ENCODE data around the gene ANOS1.
"Not testable (repeated sequence)": the region's sequence is repeated elsewhere in the genome, so short reads cannot be mapped to it uniquely, and the experiment has no call there.

Gene ANOS1

DNA sequence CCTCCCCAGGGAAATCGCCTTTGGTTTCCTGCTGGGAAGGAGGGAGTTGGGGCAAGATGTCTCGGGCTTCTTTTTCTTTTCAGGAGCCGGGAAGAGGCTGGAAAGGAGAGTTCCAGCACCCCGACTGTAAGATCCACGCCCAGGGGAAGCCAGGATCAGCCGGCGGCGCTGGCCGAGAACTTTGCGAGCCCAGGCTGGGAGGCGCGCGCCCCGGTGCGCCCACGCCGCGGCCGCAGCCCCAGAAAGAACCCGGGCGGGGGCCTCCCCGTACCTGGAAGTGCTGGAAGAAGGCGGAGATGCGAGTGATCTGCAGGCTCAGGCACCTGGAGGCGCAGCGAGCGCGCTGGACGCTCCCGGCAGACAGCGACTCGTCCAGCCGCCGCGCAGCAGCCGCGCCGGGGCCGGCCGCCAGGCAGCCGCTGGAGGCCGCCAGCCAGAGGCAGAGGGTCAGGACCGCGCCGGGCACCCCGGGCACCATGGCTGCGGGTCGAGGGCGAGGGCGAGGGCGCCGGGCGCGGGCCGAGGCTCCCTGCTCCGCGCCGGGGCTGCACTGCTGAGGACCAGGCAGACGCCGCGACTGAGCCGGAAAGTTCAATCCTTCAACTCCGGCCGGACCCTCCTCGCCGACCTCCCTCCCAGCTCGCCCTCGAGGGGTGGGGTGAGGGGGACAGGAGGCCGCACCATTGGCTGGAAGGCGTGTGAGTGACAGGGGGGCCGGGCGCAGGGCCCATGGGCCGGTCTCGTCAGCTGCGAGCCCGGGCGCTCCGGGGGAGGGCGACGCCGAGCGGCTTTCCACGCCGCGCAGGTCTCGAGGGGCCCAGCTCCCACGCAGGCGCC lies at the start of gene ANOS1:
ANOS1 (minus strand) TSS at position 579 of the 837 bp plus-strand sequence; CDS start at position 478, 101 bp downstream.
- no peak for DNase-seq

- no peak for DNase-seq
These were observed 41.2 kb upstream of the ANOS1 start for GRCh38 chrX:8773117-8773516.

DNA sequence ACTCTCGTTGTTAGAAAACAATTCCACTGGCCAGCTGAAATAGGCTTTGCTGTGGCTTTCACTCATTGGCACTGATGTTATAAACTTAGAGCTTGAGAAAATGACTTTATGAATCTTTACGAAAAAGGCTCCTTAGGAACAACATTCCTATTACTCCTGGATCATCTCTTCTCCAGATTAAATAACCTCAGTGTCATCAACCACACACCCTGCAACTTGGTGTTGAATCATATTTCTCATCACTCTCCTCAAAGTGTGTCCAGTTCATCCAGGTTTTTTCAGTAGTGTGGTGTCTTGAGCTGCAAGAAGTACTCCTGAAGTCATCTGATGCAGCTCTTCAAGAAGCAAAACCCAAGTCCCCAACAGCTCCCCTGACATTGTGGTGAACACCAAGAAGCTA lies 28.1 kb upstream of the ANOS1 start:
- no peak for DNase-seq

DNA sequence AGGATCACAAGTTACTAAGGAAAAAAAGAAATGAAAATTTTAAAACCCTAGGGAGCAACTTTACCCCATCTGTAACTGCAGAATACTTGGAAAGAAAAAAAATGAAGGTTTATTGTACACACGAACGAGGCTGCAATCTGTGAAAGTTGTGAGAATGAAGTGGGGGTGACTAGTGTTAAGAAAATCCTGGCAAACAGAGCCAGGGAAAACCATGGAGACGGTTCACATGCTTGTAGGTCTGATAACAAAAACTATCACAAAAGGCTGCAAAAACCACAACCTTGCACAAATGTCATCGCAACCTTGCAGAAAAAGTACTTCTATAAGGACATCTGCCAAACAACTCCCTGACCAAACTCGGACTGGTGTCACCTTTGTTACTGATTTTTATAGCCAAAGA lies 26.8 kb upstream of the ANOS1 start:
- not testable (repeated sequence) for DNase-seq

GRCh38 chrX:8757609-8758389 lies 25.9 kb upstream of the ANOS1 start:
- not testable (repeated sequence) for DNase-seq

GRCh38 chrX:8755813-8756212 lies 23.9 kb upstream of the ANOS1 start:
- no peak for DNase-seq

DNA sequence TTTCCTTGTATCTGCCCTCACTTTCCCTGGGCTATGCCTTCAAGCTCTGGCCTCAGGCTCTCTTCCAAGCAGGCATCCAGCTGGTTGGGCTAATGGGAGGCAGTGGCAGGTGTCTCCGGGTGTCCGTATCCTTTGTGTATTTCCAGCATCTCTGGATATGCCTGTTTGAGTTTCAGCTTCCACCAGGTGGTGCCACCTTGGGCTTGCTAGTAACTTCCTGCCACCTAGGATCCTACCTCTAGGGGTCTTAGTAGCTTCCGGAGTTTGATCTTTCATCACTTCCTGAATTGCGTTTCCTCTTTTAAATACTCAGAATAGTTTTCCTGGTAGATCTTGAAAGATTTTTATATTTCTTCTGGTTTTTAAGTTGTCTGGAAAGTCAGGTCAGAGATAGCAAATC lies 23.2 kb upstream of the ANOS1 start:
- peak in 1 of 2 experiments; percentile 12 for DNase-seq

GRCh38 chrX:8749697-8750096 lies 17.8 kb upstream of the ANOS1 start:
- no peak for DNase-seq

- DNase-seq = peak; percentile 8 to 18
These were observed 16.9 kb upstream of the ANOS1 start for GRCh38 chrX:8748855-8749254.

DNA sequence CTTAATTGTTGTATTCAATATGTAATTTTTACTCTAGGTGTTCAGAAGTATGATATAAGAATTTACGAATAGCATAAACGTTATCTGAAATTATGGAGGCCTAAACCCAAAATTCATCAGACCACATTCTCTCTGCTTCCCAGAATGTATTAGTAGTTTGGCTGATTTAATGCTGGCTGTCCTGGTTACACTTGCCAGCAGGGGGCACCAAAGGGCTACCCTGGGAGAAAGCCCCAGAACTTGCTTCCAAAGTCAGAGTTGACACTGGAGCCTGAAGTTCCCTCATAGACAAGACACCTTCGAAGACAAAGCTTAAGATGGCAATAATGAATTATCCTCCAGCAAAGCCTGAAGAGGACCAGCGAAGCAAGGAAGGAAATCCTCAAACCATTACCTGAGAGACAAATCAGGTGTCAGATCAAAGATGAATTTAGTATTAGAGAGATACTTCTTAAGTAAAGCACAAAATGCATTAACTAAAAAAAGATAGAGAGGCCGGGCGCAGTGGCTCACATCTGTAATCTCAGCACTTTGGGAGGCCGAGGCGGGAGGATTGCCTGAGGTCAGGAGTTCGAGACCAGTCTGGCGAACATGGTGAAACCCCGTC lies 11.3 kb upstream of the ANOS1 start:
- peak; percentile 14 to 18 for DNase-seq

DNA sequence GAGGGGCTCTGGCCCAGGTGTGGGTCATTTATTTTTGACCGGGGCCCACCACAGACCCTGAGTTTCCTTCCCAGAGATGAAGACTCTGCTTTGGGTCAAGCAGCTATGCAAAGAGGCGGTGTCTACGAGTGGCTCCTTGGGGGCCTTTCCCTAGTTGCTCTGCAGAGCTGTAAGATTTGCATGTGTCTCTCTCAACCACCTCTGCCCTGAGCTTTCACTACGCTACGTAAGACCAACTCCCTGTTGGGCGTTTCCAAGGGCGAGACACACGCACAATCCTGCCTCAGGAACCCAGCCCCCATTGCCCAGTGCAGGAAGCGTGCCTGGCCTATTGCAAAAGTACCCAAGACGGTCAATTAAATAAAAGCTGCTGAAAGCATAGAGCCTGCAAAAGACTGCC lies 10.0 kb upstream of the ANOS1 start:
- no peak for DNase-seq

DNA sequence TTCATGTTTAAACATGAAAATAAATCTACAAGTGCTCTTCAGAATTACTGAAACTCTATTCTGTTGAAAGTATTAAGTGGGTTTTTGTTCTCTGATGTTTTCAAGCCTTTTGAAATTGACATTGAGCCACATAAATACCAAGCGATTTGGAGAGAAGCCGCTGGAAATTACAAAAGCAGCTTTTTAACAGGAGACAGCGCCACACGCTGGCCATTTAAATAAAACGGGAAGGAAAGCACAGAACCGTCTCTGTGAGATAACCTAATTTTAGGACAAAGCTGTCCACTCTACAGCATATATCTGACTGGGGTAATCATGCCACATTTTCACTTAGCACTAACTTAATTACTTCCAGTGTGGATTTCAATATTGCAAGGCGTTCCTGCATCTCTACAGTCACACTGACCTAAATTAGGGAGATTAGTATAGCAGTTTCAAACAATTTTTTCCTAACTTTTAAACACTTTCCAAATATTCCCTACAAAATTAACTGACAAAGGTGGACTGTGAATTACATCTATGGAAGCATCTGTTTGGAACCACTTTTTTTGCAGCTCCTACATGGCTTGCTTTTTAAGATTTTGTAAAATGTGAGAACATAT lies 6.8 kb upstream of the ANOS1 start:
- peak; percentile 37 to 46 for DNase-seq

GRCh38 chrX:8737883-8738282 lies 5.9 kb upstream of the ANOS1 start:
- DNase-seq = no peak

GRCh38 chrX:8730812-8731558 lies 952 bp downstream of the ANOS1 start:
- no peak for DNase-seq

- DNase-seq = no peak
These were observed 2.1 kb downstream of the ANOS1 start for GRCh38 chrX:8729811-8730210.

- peak in 1 of 2 experiments; percentile 8 for DNase-seq
These were observed 2.9 kb downstream of the ANOS1 start for GRCh38 chrX:8728932-8729535.

DNA sequence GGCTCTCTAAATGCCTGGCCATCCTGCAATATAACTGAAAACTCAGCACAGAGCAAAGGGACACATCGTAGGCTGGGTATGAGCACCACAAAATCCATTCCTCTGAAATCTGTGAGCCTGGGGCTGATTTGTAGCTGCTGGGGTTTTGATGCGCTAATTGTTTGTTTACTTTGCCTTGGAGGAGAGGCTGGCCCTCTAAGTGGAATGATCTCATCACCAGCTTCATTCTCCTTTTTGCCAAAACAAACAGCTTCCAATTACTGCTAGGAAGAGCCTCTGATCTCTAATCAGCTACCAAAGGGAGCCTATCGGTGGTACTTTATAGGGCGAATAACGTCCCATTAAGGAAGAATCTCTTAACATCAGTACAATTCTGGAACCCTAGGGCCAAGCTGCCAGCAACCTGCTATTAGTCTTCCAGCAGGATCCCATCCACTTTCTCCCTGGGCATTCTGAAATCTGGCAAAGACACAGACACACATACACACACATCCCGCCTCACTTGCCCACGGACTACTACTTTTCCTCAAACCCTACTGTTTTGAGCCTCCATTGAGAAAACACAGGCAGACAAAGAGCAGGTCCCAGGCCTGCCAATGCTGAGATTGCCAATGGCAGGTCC lies 5.8 kb downstream of the ANOS1 start:
- no peak for DNase-seq

- DNase-seq = no peak
These were observed 7.6 kb downstream of the ANOS1 start for GRCh38 chrX:8724300-8724699.

DNA sequence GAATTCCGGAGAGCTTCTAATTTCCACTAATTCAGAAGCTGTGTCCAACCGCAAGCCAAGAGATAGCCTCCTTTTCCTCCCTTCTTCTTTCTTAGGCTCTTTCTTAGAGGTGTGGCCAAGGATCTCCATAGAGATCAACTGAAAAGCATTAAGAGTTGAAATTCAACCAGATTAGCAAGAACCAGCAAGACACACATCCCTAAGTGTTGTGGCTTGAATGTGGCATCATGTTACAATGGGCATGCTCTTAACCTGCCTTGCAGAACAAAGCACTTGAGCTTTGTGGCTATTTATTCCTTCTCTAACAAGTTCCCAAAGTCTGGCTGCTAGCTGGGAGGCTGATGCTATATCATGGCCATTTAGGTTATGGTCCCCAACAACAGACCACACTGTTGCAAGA lies 10.4 kb downstream of the ANOS1 start:
- DNase-seq = no peak

DNA sequence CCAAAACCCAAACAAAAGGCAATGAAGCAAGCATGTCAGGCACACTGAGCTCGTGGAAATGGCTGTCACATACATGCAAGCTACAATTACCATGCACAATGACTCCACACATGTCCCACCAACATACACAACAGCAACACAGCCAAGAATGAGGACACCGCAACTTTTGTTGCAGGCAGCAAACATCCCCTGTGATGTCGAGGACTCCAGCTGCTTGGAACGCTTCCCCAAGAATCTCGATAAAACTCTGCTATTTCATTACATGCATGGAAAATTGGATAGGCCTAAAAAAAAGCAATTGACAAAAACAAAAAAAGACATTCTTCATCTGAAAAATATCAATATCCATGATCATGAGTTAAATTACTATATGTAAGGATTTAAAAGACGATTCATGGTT lies 11.8 kb downstream of the ANOS1 start:
- DNase-seq = no peak

GRCh38 chrX:8717354-8717753 lies 14.6 kb downstream of the ANOS1 start:
- DNase-seq = no peak

DNA sequence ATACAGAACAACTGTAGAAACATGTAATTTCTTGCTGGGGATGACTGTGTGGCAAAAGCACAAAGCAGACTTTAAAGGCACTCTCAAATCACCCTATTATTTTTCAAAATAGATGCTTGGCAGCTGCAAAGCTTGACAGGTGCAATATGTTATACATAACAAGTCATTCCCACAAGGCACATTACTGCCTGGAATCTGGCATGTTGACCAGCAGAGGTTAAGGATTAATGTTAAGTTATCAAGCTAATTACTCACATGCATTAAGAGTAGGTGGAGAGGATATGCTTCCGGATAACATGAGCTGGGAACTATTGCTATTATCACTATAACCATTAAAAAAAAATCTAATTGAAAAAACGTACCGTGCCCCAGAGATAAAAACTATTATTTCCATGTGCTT lies 17.8 kb downstream of the ANOS1 start:
- no peak for DNase-seq
